Esophagus squamous epithelium (tissue), 4 donors: ENCODE results near the gene ZNF491.

Experiments
- CTCF ChIP-seq, 6 experiments: fragments of 450-650 bp in 4 of 6; fragments of 200-600 bp in 2 of 6; sonication (generic) in 2 of 6; IDR thresholded peaks; one replicate each; pipeline ENCODE4 v1.5.1; 2016 to 2019; ENCODE audit warnings: antibody characterized with exemption in 6 of 6, mild to moderate bottlenecking in 4 of 6, moderate library complexity in 4 of 6
- POLR2A ChIP-seq, 4 donors: fragments of 450-650 bp; IDR thresholded peaks; one replicate each; pipeline ENCODE4 v1.6.1; 2017; ENCODE audit warnings: antibody characterized with exemption in 4 of 4, mild to moderate bottlenecking in 4 of 4, moderate library complexity in 3 of 4

- TF ChIP-seq CTCF (IDR thresholded peaks at IDR 0.05), result no peak
- no peak for TF ChIP-seq POLR2A (IDR thresholded peaks at IDR 0.05)
Observed at GRCh38 chr19:11821474-11822109, 23.3 kb downstream of the ZNF491 start.
